HG03196 (cell line): ENCODE results near the gene AIRE.
"Not testable (repeated sequence)": the region's sequence is repeated elsewhere in the genome, so short reads cannot be mapped to it uniquely, and the experiment has no call there.

Experiments used
- ATAC-seq: cut with Tn5 transposase; IDR thresholded peaks from one replicate; pipeline ENCODE4 v1.9.1; 2021; ENCODE audit not compliant: unreplicated experiment

Gene AIRE

DNA sequence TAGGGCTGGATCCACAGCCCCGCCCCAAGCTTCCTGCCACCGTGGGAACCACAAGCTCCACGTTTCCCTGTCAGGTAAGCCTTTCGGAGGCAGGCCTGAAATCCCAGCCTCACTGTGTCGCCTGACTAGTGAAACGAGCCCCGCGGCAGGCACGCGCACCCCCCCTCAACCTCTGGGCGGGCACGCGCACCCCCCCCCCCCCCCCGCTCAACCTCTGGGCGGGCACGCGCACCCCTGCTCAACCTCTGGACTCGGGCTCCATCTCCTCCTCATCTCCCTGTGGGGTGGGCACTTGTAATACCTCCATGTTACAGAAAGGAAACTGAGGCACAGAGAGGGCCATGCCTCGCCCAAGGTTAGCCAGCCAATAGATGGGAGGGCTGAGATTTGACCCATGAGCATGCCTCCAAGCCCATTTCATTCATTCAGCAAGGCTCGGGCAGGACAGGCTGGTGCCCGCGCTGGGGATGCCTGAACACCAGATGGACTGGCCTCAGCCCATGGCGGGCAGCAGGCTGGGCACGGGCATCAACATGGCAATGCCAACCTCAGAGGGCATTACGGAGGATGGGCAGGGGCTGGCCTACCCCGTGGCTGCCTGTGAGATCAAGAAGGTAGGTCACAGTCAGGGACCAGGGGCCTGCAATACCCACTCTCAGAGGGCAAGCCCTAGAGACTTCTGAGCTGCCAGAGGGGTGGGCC is 48.8 kb downstream of the AIRE start:
- no peak for ATAC-seq

GRCh38 chr21:44335266-44336059 is 49.8 kb downstream of the AIRE start:
- ATAC-seq: no peak

GRCh38 chr21:44337449-44337848 is 51.8 kb downstream of the AIRE start:
- ATAC-seq: no peak

DNA sequence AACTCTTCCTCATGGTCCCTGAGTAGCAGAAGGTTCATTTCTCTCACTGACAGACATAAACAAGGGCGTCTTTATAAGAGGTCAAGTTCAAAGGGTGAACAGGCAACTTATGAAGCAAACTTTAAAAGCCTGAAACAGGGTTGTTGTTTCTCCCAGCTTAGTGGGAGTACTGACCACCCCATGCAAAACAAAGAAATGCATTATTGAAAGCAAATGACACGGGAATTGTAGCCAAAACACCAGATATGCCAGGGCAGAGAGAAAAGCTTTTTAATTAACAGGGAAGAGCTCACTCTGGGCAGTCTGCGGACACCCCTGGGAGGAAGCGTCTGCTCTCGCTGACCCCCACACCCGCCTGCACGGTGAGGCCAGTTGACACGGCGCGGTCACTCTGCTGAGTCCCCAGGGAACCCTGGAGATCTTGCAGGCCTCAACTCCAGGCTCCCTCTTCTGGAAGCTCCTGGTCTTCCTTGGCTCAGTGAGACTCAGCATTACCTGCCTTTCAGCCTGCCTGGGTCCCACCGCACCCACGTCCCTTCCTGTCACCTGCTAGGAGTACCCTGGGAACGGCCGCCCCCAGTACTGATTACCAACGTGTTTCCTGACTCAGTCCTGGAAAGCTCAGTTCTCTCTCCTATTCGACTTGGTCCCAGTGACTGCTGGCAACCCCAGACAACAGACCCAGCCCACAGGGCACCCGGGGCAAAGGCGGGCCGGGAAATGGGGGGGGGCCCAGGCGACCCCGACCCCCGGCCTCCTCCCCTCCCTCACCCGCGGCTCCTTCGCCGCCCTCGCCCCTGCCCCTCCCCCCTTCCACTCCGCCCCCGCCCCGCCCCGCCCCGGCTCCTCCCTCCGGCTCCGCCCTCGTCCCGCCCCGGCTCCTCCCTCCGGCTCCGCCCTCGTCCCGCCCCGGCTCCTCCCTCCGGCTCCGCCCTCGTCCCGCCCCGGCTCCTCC is 52.5 kb downstream of the AIRE start:
- no peak for ATAC-seq

DNA sequence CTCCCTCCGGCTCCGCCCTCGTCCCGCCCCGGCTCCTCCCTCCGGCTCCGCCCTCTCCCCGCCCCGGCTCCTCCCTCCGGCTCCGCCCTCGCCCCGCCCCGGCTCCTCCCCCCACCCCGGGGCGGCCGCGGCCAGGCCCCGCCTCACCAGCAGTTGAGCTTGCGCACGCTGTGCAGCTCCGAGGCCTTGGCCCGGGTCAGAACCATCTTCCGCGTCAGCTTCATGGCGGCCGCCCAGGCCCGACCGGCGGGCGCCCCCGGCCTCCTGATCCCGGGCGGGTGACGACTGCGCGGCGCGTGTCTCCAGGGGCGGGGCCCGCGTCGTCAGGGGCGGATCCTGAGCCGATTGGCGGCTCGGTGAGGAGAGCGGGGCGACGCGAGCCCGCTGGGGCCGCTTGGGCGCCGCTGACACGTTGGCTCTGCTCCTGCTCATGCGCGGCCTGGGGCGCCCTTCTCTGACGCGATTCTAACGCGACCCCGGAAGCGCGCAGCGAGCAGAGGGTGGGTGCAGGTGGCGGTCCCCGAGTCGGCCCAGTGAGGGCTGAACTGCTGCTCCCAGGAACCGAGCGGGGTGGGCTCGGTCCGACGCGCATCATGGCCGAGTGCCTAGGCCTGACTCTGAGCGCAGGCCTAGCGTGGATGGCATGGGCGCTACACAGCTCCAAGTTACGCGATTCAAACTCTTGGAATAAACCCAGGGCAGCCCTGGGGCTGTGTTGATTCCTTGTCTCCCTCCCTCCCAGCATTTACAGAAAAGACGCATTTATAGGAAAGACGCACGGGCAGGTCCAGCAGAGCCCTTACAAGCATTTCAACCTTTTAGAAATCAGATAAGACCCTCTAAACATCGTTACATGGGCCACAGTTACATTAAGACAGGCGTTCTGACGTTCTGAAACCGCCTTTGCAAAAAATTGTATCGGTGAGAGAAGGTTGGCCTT is 53.6 kb downstream of the AIRE start, which contains the start of gene CFAP410:
CFAP410 (minus strand) TSS at position 420 of the 940 bp plus-strand sequence; CDS start at position 224, 196 bp downstream.
- peak; percentile 89 for ATAC-seq

DNA sequence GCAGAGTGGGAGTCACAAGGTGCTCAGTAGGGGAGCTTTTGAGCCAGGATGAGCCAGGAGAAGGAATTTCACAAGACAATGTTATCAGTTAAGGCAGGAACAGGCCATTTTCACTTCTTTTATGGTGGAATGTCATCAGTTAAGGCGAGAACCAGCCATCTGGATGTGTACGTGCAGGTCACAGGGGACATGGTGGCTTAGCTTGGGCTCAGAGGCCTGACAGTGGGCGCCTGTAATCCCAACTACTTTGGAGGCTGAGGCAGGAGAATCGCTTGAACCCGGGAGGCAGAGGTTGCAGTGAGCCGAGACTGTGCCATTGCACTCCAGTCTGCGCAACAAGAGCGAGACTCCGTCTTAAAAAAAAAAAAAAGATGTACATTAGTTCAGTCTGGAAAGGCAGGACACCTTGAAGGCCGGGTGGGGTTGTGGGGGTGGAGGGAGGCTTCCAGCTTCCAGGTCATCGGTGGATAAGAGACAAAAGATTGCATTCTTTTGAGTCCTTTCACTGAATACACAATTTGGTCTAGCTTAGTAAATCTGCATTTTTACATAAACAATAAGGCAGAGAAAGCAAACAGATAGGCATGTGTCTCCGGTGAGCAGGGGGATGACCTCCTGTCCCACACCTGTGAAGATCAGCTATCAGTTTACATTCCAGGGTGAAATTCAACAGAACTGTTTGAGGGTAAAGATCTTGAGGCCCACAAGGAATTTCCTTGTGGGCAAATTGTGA is 56.2 kb downstream of the AIRE start:
- ATAC-seq: not testable (repeated sequence)

DNA sequence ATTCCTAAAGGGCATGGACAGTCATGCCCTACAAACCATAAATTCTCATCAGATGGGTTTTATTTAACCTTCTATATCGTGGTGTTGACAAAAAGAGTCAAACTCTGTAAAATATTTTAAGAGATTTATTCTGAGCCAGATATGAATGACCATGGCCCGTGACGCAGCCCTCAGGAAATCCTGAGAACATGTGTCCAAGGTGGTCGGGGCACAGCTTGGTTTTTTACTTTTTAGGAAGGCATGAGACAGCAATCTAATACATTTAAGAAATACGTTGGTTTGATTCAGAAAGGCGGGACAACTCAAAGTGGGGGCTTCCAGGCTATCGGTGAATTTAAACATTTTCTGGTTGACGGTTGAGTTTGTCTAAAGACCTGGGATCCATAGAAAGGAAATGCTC is 57.3 kb downstream of the AIRE start:
- not testable (repeated sequence) for ATAC-seq

GRCh38 chr21:44344541-44345183 is 59.0 kb downstream of the AIRE start:
- no peak for ATAC-seq

DNA sequence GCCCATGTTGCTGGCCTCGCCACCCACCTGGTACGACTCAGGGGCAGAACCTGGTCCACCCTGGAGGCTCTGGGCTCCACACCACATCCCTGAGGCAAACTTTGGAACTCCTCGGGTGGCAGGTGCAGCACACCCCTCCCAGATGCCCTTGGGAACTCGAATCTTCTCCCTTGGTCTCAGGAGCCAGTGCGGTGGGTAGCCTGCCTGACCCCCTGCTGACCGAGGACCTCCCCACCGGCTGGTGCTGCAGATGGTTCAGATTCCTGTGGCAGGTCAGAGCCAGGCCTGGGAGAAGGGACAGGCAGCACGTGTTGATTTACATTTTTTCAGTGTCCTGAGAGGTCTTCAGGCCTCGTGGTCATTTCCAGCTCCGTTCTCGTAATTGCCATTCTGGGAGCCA is 59.8 kb downstream of the AIRE start:
- ATAC-seq: no peak

DNA sequence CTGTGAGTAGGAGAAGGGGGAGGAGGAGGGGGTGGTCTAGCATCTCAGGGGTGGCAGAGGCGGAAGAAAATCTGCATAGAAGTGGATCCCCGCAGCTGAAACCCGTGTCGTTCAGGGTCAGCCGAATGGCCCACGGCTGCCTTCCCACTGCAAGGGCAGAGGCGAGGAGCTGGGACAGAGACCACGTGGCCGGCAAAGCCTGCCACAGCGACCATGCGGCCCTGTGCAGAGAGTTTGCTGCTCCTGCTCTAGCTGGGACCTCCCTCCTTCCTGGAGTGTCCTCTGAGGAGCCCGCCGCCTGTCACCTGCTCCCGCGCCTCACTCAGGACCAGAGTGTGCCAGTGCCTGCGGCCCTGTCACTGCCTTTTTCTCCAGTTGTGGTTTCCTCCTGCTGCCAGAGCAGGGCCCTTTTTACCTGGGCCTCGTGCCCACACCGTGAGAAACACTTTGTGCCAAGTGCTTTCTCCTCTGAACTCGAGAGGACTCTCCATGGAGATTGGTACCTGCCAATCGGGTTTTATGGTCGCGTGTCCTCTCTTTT is 62.3 kb downstream of the AIRE start:
- ATAC-seq: no peak
